ENCODE measurements around the gene CEP126. TPM values are rescaled to one million over a fixed set of nuclear protein-coding genes. Genes with fewer than 3 reads are reported as not detected.

Gene CEP126
- total RNA-seq, 1 donor from 2014 or later = 4.1 TPM

DNA sequence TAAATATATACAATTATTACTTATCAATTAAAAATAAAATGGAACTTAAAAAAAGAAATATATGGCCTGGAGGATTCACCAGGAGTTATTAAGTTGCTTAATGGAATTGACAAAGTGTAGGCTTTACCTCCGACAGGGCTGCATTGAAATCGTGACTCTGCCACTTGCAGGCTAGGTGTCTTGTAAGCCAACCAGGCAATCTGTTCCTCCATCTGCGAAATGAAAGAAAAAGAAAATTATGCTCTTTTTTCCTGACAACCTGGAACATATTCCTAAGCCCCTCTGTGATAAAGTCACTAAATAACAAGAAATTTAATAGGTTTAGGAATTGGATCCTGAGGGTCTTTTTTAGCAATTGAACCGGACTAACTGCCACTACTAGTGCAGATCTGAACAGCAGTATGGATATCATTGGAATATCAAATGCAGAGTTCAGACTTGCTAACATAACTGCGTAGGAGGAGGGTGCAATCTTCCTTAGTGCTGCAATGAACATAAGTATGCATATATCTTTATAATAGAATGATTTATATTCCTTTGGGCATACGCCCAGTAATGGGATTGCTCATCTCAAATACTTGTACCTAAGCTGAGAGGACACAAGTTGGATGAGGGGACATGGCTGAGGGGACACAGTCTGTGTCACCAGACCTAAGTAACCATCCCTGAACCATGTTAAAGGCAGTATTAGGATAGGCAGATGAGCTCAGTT is 42.5 kb upstream of the CEP126 start:
- peaks cover 9% of the 10 kb centered on the region for H3K9me3 Mint-ChIP-seq (ENCODE audit: low read depth)
- no peak overlapping the region for H3K4me3 Mint-ChIP-seq (ENCODE audit: unreplicated experiment)
- no peaks in the 10 kb centered on the region for H3K36me3 Mint-ChIP-seq (ENCODE audit: low read depth)
- peaks cover 12% of the 10 kb centered on the region for H3K4me1 Mint-ChIP-seq (ENCODE audit: low read depth)
- no peaks in the 10 kb centered on the region for H3K27me3 Mint-ChIP-seq (ENCODE audit: low read depth)
- DNase-seq (ENCODE audit: low spot score) = no peak
- no peak overlapping the region for H3K27ac Mint-ChIP-seq (ENCODE audit: unreplicated experiment)
- TF ChIP-seq, protein P1, sequence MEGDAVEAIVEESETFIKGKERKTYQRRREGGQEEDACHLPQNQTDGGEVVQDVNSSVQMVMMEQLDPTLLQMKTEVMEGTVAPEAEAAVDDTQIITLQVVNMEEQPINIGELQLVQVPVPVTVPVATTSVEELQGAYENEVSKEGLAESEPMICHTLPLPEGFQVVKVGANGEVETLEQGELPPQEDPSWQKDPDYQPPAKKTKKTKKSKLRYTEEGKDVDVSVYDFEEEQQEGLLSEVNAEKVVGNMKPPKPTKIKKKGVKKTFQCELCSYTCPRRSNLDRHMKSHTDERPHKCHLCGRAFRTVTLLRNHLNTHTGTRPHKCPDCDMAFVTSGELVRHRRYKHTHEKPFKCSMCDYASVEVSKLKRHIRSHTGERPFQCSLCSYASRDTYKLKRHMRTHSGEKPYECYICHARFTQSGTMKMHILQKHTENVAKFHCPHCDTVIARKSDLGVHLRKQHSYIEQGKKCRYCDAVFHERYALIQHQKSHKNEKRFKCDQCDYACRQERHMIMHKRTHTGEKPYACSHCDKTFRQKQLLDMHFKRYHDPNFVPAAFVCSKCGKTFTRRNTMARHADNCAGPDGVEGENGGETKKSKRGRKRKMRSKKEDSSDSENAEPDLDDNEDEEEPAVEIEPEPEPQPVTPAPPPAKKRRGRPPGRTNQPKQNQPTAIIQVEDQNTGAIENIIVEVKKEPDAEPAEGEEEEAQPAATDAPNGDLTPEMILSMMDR (IDR thresholded peaks at IDR 0.05) = no peak

DNA sequence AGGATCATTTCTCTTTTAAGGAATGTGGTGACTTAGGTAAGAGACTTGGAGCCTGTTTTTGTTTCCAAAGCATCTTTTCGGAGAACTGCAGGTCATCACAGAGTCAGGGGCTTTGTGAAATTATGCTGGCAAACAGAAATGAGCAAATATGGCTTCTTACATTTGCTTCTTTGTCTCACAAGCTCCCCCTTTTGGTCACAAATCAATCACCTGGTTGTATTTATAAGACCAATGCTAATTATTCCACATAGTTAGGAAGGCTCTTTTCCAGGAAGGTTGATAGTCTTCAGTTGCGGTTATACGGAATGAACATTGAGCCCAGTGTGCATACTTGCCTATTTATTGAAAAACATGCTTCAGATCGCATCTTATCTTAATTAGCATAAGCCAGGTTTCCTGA is 34.6 kb upstream of the CEP126 start:
- H3K4me3 Mint-ChIP-seq (ENCODE audit: unreplicated experiment) = no peak overlapping the region
- H3K27ac Mint-ChIP-seq (ENCODE audit: unreplicated experiment) = no peak overlapping the region
- H3K9me3 Mint-ChIP-seq (ENCODE audit: low read depth) = peaks cover 9% of the 10 kb centered on the region
- H3K36me3 Mint-ChIP-seq (ENCODE audit: low read depth) = no peaks in the 10 kb centered on the region
- TF ChIP-seq, protein P1 (IDR thresholded peaks at IDR 0.05) = peak; percentile 77
- H3K4me1 Mint-ChIP-seq (ENCODE audit: low read depth) = no peaks in the 10 kb centered on the region
- DNase-seq (ENCODE audit: low spot score) = no peak
- H3K27me3 Mint-ChIP-seq (ENCODE audit: low read depth) = peaks cover 4% of the 10 kb centered on the region

DNA sequence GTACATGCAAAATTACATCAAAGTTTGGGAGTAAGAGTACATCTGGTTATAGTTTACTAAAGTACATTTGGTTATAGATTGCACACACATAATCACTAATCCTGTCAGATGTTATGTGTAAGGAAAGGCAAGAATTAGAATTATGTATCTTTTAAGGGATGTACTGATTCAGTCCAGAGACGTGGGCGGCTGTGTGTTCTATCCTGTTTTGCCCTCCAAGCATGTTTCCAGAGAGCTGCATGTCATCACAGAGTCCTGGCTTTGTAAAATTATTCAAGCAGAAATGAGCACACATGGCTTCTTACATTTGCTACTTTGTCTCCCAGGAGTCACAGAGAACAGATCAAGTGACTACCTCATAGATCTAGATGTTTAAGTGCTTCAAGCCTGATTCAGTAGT is 33.2 kb upstream of the CEP126 start:
- no peaks in the 10 kb centered on the region for H3K4me1 Mint-ChIP-seq (ENCODE audit: low read depth)
- TF ChIP-seq, protein P1 (IDR thresholded peaks at IDR 0.05) = no peak
- no peaks in the 10 kb centered on the region for H3K36me3 Mint-ChIP-seq (ENCODE audit: low read depth)
- no peak for DNase-seq (ENCODE audit: low spot score)
- H3K9me3 Mint-ChIP-seq (ENCODE audit: low read depth) = peaks cover 3% of the 10 kb centered on the region
- H3K27me3 Mint-ChIP-seq (ENCODE audit: low read depth) = peaks cover 4% of the 10 kb centered on the region
- no peak overlapping the region for H3K4me3 Mint-ChIP-seq (ENCODE audit: unreplicated experiment)
- H3K27ac Mint-ChIP-seq (ENCODE audit: unreplicated experiment) = no peak overlapping the region

DNA sequence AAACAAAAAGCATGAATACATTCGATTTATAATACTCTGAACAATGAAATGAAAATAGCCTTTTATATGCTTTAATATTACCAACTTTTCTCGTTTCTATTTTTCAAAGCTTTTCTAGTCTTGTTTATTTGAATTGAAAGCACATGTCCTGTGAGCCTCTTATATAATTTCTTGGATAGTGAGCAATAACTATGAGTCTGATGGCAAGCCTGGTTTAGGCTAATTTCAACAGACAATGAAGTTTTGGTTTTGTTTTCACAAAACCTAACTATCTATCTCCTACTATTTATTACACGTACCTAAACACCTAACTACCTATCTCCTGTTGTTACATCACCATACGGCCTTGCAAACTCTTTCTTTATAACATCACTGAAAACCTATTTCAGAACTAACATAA is 29.2 kb upstream of the CEP126 start:
- Mint-ChIP-seq H3K4me3 (ENCODE audit: unreplicated experiment) (no peak overlapping the region), H3K27me3 (ENCODE audit: low read depth) (peaks cover 11% of the 10 kb centered on the region), H3K9me3 (ENCODE audit: low read depth) (peaks cover 2% of the 10 kb centered on the region), H3K27ac (ENCODE audit: unreplicated experiment) (no peak overlapping the region), H3K4me1 (ENCODE audit: low read depth) (no peaks in the 10 kb centered on the region), H3K36me3 (ENCODE audit: low read depth) (no peaks in the 10 kb centered on the region)
- TF ChIP-seq, protein P1 (IDR thresholded peaks at IDR 0.05) = no peak
- no peak for DNase-seq (ENCODE audit: low spot score)

DNA sequence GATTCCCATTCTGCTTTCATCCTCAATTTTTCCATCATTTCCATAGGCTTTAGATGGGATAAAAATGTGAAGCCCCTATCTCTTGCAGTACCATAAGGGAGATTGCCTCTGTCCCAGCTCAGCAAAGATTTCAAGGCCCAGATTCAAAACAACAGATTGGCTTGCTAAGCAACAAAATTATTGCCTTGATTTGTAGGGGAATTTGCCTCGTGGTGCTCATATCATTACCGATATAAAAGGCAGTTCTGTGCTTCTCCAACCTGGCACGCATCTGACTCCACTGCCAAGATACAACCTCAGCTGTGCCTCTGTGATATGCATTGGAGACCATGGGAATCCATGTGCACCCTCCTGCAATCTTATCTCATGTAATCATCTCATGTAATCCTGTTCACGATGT is 25.0 kb upstream of the CEP126 start:
- Mint-ChIP-seq H3K4me3 (ENCODE audit: unreplicated experiment) (no peak overlapping the region), H3K27me3 (ENCODE audit: low read depth) (peaks cover 12% of the 10 kb centered on the region)
- TF ChIP-seq, protein P1 (IDR thresholded peaks at IDR 0.05) = no peak

More for the DNA sequence above, 25.0 kb upstream of the CEP126 start:
- Mint-ChIP-seq H3K27ac (ENCODE audit: unreplicated experiment) (no peak overlapping the region), H3K4me1 (ENCODE audit: low read depth) (no peaks in the 10 kb centered on the region), H3K9me3 (ENCODE audit: low read depth) (peaks cover 2% of the 10 kb centered on the region), H3K36me3 (ENCODE audit: low read depth) (no peaks in the 10 kb centered on the region)
- DNase-seq (ENCODE audit: low spot score) = no peak
